Activated T-cell treated with anti-CD3 and anti-CD28 coated beads for 1 hour (primary cell): ENCODE measurements around the gene PANX1.

Experiments
- DNase-seq: peaks from one replicate; pipeline ENCODE4 v3.0.0-alpha.2; 2020; ENCODE audit warnings: low read depth

PANX1 gene

GRCh38 chr11:94129512-94130297 lies 1.1 kb downstream of the PANX1 start:
- DNase-seq: no peak

GRCh38 chr11:94130298-94131046 lies 1.8 kb downstream of the PANX1 start:
- no peak for DNase-seq

- no peak for DNase-seq
Measured at GRCh38 chr11:94131047-94131717, 2.5 kb downstream of the PANX1 start.

- DNase-seq: no peak
Measured at GRCh38 chr11:94131718-94132115, 3.1 kb downstream of the PANX1 start.

GRCh38 chr11:94132152-94132558 lies 3.5 kb downstream of the PANX1 start:
- no peak for DNase-seq

- no peak for DNase-seq
Measured at GRCh38 chr11:94132823-94133408, 4.3 kb downstream of the PANX1 start.

- DNase-seq: no peak
Measured at GRCh38 chr11:94133752-94134151, 5.1 kb downstream of the PANX1 start.

GRCh38 chr11:94134651-94135512 lies 6.2 kb downstream of the PANX1 start:
- no peak for DNase-seq

- DNase-seq: no peak
Measured at GRCh38 chr11:94139416-94139815, 10.8 kb downstream of the PANX1 start.

- DNase-seq: no peak
Measured at GRCh38 chr11:94140154-94140655, 11.6 kb downstream of the PANX1 start.

GRCh38 chr11:94141511-94142307 lies 13.1 kb downstream of the PANX1 start:
- DNase-seq: no peak

GRCh38 chr11:94142308-94143281 lies 14.0 kb downstream of the PANX1 start:
- DNase-seq: no peak

GRCh38 chr11:94144216-94144615 lies 15.6 kb downstream of the PANX1 start:
- DNase-seq: no peak

GRCh38 chr11:94144664-94145063 lies 16.0 kb downstream of the PANX1 start:
- no peak for DNase-seq

- DNase-seq: no peak
Measured at GRCh38 chr11:94145431-94145830, 16.8 kb downstream of the PANX1 start.

GRCh38 chr11:94145916-94146315 lies 17.3 kb downstream of the PANX1 start:
- DNase-seq: no peak

- DNase-seq: no peak
Measured at GRCh38 chr11:94147433-94147845, 18.8 kb downstream of the PANX1 start.

GRCh38 chr11:94148189-94148588 lies 19.5 kb downstream of the PANX1 start:
- DNase-seq: no peak

GRCh38 chr11:94149431-94150017 lies 20.9 kb downstream of the PANX1 start:
- no peak for DNase-seq
